GM12872 (cell line): ENCODE results near the gene PNLIPRP3.
A peak's percentile ranks its signal among the peaks of the same experiment; 100 is the strongest.

Experiments used
- CTCF ChIP-seq: IDR thresholded peaks from 3 replicates; pipeline ENCODE4 v1.5.1; 2011; ENCODE audit warnings: low read depth, mild to moderate bottlenecking, low read length, moderate library complexity; ENCODE audit not compliant: insufficient read depth

PNLIPRP3 gene

GRCh38 chr10:116486770-116487448, 59.3 kb downstream of the PNLIPRP3 start:
- TF ChIP-seq CTCF, result no peak

GRCh38 chr10:116487522-116488430, 60.1 kb downstream of the PNLIPRP3 start:
- TF ChIP-seq CTCF, result no peak

GRCh38 chr10:116489460-116489859, 61.8 kb downstream of the PNLIPRP3 start:
- TF ChIP-seq CTCF, result no peak

GRCh38 chr10:116490028-116490662, 62.5 kb downstream of the PNLIPRP3 start:
- TF ChIP-seq CTCF, result peak; percentile 59

GRCh38 chr10:116504786-116505185, 77.1 kb downstream of the PNLIPRP3 start:
- no peak for TF ChIP-seq CTCF

GRCh38 chr10:116510565-116510964, 82.9 kb downstream of the PNLIPRP3 start:
- no peak for TF ChIP-seq CTCF

- TF ChIP-seq CTCF, result no peak
These were observed 83.7 kb downstream of the PNLIPRP3 start for GRCh38 chr10:116511365-116511764.
